CD4-positive, alpha-beta T cell treated with Interleukin-15 for 4 hours (primary cell): ENCODE data around the gene CAPN11.

Experiments used
- DNase-seq: peaks from one replicate; pipeline ENCODE4 v3.0.0-alpha.2; 2020; ENCODE audit warnings: low spot score

Gene CAPN11

GRCh38 chr6:44211284-44211683 lies 52.7 kb downstream of the CAPN11 start:
- DNase-seq = no peak

- DNase-seq = no peak
These were observed 55.7 kb downstream of the CAPN11 start for GRCh38 chr6:44214307-44214706.

- DNase-seq = no peak
These were observed 58.2 kb downstream of the CAPN11 start, which contains the start of gene MYMX for GRCh38 chr6:44216677-44217331. TSS of gene MYMX (plus strand) at chr6:44216926. CDS start at chr6:44217472, 546 bp downstream.

GRCh38 chr6:44217332-44218143 lies 58.9 kb downstream of the CAPN11 start:
- no peak for DNase-seq

- DNase-seq = no peak
These were observed 60.6 kb downstream of the CAPN11 start for GRCh38 chr6:44219053-44219814.

- no peak for DNase-seq
These were observed 61.5 kb downstream of the CAPN11 start for GRCh38 chr6:44219815-44220784.

GRCh38 chr6:44220913-44221290 lies 62.3 kb downstream of the CAPN11 start:
- DNase-seq = no peak

- DNase-seq = peak; percentile 77
These were observed 62.8 kb downstream of the CAPN11 start for GRCh38 chr6:44221291-44221960.

GRCh38 chr6:44221961-44222335 lies 63.3 kb downstream of the CAPN11 start:
- DNase-seq = no peak

DNA sequence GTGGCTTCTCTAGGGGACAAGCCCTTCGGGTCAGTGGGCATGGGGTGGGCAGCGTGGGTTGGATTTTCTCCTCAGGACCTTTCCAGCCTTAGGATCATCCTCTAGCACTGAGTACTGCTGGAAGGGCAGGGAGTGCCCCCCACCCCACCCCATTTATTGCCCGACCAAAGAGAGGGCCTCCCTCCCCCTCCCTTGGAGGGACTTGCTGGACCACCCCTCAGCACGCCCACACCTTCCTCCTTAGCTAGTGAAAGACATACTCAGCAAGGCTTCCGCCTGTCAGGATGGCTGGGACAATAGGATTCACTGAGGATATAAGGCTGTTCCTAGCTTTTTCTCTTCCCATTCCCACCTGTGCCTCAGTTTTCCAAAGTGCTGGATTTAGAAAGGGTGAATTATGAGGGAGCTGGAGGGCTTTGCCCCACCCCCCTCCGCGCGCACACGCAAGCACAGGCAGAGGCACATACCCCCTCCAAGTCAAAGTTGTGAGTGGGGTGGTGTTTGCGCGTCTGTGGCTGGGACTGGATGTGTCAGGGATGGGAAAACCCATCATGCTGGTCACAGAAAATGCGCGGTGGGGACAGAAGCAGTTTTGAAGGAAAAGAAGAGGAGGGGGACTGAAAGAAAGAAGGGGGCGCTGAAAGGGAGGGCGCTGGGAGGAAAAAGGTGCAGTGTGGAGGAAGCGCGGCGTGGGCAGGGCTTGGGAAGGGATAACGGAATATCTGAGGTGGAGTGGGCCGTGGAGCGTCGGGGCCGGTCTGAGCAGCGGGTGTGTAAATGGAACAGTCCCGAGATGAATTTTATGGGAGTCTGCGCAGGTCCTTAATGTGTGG lies 64.1 kb downstream of the CAPN11 start:
- DNase-seq = no peak

DNA sequence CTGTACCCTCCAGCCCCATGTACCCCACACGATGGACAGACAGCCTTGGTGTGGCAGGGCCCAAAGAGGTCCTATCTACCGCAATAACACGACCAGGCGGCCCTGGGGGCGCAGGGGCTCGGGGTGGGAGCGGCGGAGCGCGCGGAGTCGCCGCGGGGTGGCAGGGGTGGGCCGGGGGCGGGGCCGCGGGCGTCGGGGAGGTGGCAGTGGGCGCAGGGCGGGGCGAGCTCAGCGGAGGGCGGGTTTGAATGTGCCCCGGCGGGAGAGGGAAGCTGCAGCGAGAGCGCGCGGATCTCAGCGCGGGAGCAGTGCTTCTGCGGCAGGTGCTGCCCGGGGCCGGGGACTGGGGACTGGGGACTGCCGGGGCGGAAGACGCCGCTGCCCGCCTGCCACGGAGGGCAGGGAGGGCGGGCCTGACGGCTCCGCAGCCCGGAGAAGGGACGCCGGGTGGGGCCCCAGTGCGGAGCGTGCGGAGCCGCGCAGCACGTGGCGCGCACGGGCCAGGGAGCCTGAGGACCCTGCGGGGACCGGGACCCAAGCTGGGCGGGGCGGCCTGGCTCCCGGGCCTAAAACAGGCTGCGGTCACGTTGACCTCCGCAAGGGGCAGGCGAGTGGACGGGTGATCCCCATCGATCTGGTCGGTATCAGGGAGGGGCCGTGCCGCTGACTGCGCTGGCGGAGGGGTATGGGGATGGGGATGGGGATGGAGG lies 64.9 kb downstream of the CAPN11 start, which contains the start of gene SLC29A1:
SLC29A1 (plus strand) TSS at position 277 of the 710 bp plus-strand sequence. CDS start 3,719 bp downstream, outside the sequence.
- DNase-seq = peak; percentile 78

DNA sequence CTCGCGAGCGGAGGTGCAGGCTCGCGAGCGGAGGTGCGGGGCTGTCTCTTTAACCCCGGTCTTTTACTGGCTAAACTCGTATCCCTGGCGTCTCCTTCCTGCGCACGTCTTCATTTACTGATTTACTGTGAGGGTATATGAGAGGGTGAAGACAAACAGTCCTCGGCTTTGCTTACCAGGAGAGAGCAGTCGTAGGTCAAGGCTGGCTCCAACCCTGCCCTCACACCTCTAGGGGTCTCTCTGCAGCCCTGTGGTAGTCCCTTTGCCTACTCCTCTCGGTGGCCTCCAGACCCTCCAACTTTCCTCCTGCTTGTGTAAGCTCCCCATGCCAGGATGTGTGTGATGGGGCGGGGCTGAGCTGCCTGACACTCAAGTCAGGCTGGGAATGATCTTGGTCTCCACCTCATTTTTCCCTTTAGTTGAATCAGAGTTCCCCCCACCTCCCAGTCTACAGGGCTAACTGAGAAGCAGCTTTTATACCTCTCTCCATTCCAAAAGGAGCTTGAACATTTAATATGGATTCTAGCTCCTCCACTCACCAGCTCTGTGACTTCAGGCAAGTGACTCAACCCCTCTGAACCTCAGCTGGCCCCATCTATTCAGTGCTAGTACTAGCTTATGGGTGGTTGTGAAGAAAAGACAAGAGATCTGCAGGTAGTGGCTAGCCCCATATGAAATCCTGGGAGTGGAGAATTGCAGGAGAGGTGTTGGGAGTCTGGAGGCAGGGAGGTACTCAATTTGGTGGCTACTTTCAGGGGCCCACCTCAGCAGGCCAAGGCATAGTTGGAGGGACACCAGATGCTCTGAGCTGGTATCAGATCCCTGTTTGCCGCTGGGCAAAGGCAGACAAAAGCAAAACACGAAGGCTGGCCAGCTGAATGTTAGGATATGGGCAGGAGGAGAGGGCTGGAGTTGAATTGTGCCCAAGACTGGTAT lies 65.7 kb downstream of the CAPN11 start:
- DNase-seq = no peak

- no peak for DNase-seq
These were observed 66.3 kb downstream of the CAPN11 start for GRCh38 chr6:44224965-44225305.

GRCh38 chr6:44225579-44226325 lies 67.1 kb downstream of the CAPN11 start:
- DNase-seq = no peak

DNA sequence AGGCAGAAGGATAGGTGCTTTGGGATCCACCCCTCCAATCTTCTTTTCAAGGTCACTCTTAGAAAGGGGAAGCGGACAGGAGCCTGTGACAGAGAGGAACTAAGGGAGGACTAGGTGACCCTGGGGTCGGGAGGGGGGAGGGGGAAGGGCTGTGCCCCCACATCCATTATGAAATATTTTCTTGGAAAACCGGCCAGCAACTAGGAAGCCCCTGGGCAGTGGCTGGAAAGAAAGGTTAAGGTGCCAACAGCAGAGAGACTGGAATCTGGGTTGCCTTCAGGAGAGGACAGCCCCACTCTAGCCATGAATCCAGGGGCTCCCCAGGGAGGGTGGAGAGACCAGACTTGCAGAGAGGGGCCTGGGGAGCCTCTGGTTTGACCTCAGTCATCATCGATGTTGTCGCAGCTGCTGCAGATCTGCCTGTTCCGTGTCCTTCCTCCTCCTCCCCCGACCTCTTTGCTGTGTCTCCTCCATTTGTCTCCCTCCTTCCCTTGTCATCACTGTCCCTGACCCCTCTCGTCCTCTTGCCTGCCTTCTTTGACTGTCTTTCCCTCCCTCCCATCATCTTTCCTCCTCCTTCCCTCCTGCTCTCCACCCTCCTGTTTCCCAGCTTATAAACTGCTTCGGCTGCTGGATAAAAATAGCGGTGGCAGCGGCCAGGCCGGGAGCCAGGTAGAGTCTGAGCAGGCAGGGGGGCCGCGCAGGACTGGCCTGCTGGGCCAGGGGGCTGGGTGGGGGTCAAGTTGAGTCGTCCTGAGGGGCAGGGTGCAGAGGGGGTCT lies 67.9 kb downstream of the CAPN11 start:
- no peak for DNase-seq

DNA sequence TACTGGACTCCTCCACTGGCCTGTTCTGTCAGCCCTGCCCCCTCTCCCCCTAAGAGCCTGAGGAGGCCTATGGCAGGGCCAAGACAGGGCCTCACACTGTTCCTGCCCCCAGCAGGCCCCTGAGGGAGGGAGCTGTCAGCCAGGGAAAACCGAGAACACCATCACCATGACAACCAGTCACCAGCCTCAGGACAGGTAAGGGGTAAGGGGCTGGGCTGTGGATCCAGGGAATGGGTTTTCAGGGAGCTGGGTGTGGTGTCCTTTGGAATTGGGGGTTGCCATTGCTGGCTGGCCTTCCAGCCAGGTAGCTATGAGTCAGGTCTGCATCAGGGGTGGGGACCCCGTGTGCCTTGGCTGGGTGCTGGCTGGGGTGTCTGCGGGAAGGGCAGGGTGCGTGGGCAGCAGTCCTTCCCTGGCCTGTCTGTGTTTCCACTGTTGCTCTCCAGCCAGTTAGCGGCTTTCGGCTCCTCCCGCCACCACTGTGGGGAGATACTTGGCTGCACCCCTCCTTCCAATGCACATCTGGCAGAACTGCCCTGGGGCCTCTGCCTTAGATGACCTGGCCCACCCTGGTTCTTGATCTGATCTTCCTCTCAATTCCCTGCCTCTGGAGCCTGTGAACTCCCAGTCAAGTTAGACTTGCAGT lies 68.7 kb downstream of the CAPN11 start:
- no peak for DNase-seq
